ENCODE data around the gene SAPCD2. TPM values are rescaled to one million over a fixed set of nuclear protein-coding genes. Genes with fewer than 3 reads are reported as not detected.
A peak's percentile ranks its signal among the peaks of the same experiment; 100 is the strongest.

Gene SAPCD2
- total and polyA plus RNA-seq, 9 of the 15 experiments (the other 6 are each of a cell fraction or from before 2014, with no cell fraction given), result 3.4 to 91.8 (median 18.8) TPM

DNA sequence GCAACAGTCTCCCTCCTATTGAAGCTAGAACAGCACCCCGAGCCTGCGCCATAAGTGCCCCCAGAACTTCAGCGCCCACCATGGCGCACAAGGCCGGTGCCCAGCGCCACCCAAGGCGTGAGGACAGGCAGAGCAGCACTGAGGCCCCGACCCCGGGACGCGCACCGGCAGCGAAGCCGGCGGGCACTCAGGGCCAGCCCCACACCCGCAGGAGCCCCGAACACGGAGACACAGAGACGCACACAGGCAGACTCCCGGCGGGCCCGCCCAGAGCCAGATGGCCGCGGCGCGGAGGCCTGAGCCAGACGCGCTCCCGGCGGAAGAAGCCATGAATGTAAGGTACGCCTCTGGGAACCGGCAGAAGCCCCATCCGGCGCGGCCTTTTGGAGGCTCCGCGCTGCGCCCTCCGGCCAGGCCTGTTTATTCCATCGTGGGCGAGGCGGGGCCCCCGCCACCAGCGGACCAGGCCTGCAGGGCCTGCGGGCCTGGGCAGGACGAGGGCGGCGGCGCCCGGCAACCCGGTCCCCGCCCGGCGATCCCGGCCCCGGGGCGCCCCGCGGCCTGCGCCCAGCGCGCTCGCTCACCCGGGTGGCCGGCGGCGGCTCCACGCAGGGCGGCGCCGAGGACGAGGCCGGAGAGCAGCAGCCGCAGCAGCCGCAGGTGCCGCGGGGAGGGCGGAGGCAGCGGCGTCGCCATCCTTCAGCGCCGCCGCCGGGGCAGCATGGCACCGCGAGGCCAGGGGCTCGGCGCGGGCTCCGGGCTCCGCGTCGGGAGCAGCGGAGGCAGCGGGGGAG lies 24.9 kb downstream of the SAPCD2 start:
- ChIA-PET POLR2A (interaction anchor here (1.0 kb wide), 1 partner anchor 10 kb away, joined by 4 read pairs; no protein-coding TSS in a partner anchor), CTCF (ENCODE audit: low intra/inter-chr PET ratio) (interaction anchor here (0.6 to 1.5 kb wide), 6 partner anchors 15 to 181 kb away, joined by 3 to 6 read pairs (median 3); partner anchors contain the start of gene RNF224)
- Histone ChIP-seq H2AFZ (ENCODE audit: low read depth, low read length) (no peak overlapping the region), H3K4me2 (ENCODE audit: insufficient read depth, low read length) (peak overlapping the region; percentile 46; the same call in 1 of the 2 replicates), H3K36me3 (ENCODE audit: control insufficient read depth, insufficient read depth, low read length) (no peaks in the 10 kb centered on the region), H3K9ac (ENCODE audit: insufficient read depth in 1 of 2, low read depth in 2 of 2, low read length in 2 of 2) (peak overlapping the region in 1 of 2 experiments; percentile 17; a peak in 1 of 4 replicates), H3K4me3 (no peak overlapping the region), H4K20me1 (replicated peaks; ENCODE audit: control insufficient read depth, insufficient read depth, low read length) (peaks cover 40% of the 10 kb centered on the region), H3K27me3 (ENCODE audit: control insufficient read depth in 2 of 2, insufficient read depth in 2 of 2, low read length in 2 of 2) (peaks cover 7 to 45% of the 10 kb centered on the region in 2 experiments; a peak in 4 of 5 replicates), H3K9me1 (ENCODE audit: control insufficient read depth, insufficient read depth, low read length) (peaks cover 2% of the 10 kb centered on the region), H3K79me2 (ENCODE audit: control insufficient read depth, insufficient read depth, low read length) (no peaks in the 10 kb centered on the region), H3K4me1 (replicated peaks in 1 of 2; ENCODE audit: control insufficient read depth in 2 of 2, insufficient read depth in 2 of 2, low read length in 2 of 2) (peaks cover 2 to 79% of the 10 kb centered on the region in 2 experiments; a peak in 4 of 5 replicates), H3K27ac (ENCODE audit: extremely low read depth, low read depth, low read length) (no peak overlapping the region), H3K9me3 (replicated peaks; ENCODE audit: control insufficient read depth, insufficient read depth, low read depth, low read length) (no peaks in the 10 kb centered on the region)
- DNase-seq (ENCODE audit: extremely low read depth in 1 of 4, low spot score in 3 of 4), result peak in 2 of 4 experiments; percentile 36 to 37
- ATAC-seq, result no peak
- BruUV-seq (replicated peaks), result no TSS peak
- intact Hi-C loops (cut with micrococcal nuclease) (loop anchor here (2.0 kb wide), 1 partner anchor 21 kb away; no protein-coding TSS in a partner anchor), in situ Hi-C loops (cut with MboI) (no loop called here)
- WGBS (ENCODE audit: insufficient coverage, low coverage, missing lambda C conversion rate), result 6% methylated on average over 60 of the region's 96 CpGs
- TF ChIP-seq ILF3 (IDR thresholded peaks at IDR 0.05; ENCODE audit: borderline replicate concordance) (no peak), KDM2B (CRISPR knock-in tag; IDR thresholded peaks at IDR 0.05) (0 out of 2 replicates have a peak, but pooled peaks have one; percentile 2), ZBTB1 (CRISPR knock-in tag; IDR thresholded peaks at IDR 0.05; ENCODE audit: borderline replicate concordance, low read depth) (0 out of 2 replicates have a peak, but pooled peaks have one; percentile 41), ZFX (CRISPR knock-in tag; IDR thresholded peaks at IDR 0.05) (peak; percentile 24; the same call in 1 of the 2 replicates), SMAD1 (IDR thresholded peaks at IDR 0.05; ENCODE audit: low read depth, low read length, partially characterized antibody) (no peak), HDAC6 (IDR thresholded peaks at IDR 0.05; ENCODE audit: low read depth, low read length) (0 out of 2 replicates have a peak, but pooled peaks have one; percentile 20)
- TF ChIP-seq, protein P1, sequence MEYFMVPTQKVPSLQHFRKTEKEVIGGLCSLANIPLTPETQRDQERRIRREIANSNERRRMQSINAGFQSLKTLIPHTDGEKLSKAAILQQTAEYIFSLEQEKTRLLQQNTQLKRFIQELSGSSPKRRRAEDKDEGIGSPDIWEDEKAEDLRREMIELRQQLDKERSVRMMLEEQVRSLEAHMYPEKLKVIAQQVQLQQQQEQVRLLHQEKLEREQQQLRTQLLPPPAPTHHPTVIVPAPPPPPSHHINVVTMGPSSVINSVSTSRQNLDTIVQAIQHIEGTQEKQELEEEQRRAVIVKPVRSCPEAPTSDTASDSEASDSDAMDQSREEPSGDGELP (CRISPR knock-in tag; IDR thresholded peaks at IDR 0.05; ENCODE audit: borderline replicate concordance), result peak; percentile 42; the same call in 1 of the 2 replicates
- TF ChIP-seq, protein P2, sequence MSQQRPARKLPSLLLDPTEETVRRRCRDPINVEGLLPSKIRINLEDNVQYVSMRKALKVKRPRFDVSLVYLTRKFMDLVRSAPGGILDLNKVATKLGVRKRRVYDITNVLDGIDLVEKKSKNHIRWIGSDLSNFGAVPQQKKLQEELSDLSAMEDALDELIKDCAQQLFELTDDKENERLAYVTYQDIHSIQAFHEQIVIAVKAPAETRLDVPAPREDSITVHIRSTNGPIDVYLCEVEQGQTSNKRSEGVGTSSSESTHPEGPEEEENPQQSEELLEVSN (IDR thresholded peaks at IDR 0.05; ENCODE audit: borderline replicate concordance in 1 of 2, extremely low read depth in 1 of 2, insufficient read depth in 1 of 2, insufficient read length in 1 of 2, low read depth in 1 of 2, low read length in 1 of 2, poor library complexity in 1 of 2, severe bottlenecking in 1 of 2), result peak in 1 of 2 experiments; percentile 24
- no peak for FAIRE-seq

Data from K562 (cell line).